HG03159 (cell line): Measurements from ENCODE around the gene GGT1.
"Not testable (repeated sequence)": the region's sequence is repeated elsewhere in the genome, so short reads cannot be mapped to it uniquely, and the experiment has no call there.

Experiments
- ATAC-seq: cut with Tn5 transposase; IDR thresholded peaks from one replicate; pipeline ENCODE4 v1.9.1; 2021; ENCODE audit warnings: mild to moderate bottlenecking, moderate library complexity; ENCODE audit not compliant: unreplicated experiment

GGT1 gene

DNA sequence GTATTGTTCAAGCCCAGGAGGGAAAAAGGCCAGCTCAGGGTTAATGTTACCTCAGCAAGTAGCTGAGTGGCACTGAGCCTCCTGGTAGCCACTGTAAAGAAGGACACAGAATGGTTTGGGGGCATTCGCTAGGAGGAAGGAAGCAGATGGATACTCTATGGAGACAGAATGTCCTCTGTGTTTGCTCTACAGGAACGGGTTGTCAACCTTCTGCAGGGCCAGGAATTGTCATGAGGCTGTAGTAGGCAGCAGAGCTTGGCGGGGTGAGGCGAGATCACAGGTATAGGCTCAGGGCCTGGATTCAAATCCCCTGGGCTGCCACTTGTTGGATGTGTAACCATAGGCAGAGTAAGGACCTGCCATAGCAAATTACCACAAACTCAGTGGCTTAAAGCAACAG, 7.1 kb upstream of the GGT1 start:
- ATAC-seq: no peak

- ATAC-seq: not testable (repeated sequence)
These were observed 5.9 kb upstream of the GGT1 start for GRCh38 chr22:24597076-24597475.

DNA sequence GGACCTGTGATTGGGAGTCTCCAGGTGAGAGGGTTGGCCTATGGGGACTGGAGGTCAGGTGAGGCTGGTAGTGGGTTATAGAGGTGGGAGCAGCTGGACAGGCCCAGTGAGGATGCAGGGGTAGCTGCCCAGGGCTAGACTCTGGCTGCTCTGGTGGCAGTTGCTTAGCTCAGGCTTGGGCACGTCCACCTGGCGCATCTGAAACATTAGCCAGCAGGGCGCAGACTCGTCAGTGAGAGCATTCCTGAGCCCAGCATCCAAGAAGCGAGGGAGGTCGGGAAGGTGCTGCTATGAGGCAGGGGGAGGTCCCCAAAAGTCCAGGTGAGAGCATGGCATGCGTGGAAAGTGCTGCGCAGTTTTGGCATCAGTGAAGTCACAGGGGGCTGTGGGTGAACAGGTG, 3.5 kb upstream of the GGT1 start:
- no peak for ATAC-seq

GRCh38 chr22:24599958-24600715, 2.9 kb upstream of the GGT1 start:
- ATAC-seq: not testable (repeated sequence)

- no peak for ATAC-seq
These were observed 1.5 kb upstream of the GGT1 start for GRCh38 chr22:24601217-24602104.

DNA sequence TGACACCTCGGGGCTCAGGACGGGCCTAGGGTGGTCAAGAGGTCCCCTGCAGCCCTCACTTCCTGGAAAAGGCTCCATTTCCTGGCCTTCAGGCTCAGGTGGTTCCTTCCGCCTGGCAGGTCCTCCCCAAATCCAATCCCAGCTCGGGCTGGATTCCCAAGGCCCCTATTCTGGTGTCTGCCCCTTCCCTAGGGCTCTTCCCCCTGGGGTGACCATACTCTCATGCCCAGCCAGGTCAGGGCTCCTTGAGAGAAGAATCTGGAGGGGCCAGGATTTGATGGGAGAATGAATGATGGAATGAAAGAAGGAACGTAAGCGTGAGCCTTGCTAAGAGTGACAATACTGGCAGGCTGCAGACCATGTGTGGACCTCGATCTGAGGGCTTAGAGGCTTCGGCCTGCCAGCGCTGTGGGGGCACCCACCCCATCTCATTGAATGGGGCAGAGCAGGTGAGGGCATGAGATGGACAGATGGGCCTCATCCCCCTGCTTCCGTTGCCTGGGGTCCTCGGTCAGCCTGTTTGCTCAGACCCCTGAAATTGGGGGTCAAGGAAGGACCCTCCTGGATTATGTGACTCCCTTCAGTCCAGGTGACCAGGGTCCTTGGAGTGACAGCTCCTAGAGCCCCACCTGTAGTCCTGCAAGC, 766 bp upstream of the GGT1 start:
- ATAC-seq: not testable (repeated sequence)

GRCh38 chr22:24603770-24604629, 1.0 kb downstream of the GGT1 start:
- not testable (repeated sequence) for ATAC-seq

DNA sequence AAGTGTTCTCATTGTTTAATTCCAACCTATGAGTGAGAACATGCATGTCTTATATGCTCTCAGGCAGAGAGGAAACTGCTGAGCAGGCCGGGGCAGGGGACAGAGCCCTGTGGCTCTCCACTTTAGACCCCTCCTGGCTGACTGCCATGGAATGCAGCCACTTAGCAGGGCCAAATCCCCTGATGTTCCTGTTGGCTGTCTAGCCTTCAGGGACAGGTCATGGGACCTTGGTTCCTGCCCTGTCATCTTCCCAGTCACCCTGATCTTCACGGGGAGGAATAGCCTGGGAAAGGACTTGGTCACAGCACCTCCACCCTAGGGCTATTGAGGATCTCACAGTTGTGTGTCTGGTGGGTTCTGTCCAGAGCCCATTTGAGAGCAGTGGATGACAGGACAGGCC, 3.3 kb downstream of the GGT1 start:
- not testable (repeated sequence) for ATAC-seq

- ATAC-seq: not testable (repeated sequence)
These were observed 4.5 kb downstream of the GGT1 start for GRCh38 chr22:24607429-24607983.

GRCh38 chr22:24608327-24608726, 5.3 kb downstream of the GGT1 start:
- ATAC-seq: not testable (repeated sequence)

DNA sequence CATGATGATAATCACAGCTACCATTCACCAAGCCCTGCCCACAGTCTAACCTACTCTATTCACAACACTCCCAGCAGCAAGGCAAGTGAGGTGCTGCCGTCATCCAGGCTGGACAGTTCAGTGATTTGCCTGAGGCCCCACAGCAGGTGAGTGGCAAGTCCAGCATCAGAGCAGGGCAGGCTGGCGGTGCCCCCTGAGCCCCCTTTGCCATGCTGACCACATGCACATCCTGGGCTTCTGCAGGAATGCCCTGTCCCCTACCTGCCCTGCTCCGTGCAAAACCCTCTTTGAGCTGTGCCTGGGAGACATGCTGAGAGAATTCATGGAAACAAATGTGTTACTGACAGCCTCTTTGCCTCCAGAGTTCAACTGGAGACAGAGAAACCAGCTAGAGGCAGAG, 6.9 kb downstream of the GGT1 start:
- not testable (repeated sequence) for ATAC-seq

- not testable (repeated sequence) for ATAC-seq
These were observed 11.8 kb downstream of the GGT1 start for GRCh38 chr22:24614794-24615193.

DNA sequence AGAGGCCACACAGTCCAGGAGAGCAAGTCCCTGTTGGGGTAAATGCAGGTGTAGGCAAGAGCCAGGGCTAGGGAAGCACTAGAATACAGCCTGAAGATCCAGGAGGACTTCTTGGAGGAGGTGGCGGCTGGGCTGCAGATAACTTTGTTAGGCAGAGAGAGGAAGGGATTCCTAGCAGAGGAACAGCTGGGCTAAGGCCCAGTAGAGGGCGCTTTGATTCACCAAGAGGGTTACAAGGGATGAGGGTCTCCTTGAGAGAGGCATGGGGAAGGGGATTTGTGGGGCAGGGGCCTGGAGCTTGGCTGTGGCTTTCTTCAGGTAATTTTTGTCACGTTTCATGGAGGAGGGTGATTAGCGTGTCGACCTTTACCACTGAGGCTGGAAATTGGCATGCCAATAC, 18.3 kb downstream of the GGT1 start:
- ATAC-seq: not testable (repeated sequence)

GRCh38 chr22:24622596-24622995, 19.6 kb downstream of the GGT1 start:
- not testable (repeated sequence) for ATAC-seq

DNA sequence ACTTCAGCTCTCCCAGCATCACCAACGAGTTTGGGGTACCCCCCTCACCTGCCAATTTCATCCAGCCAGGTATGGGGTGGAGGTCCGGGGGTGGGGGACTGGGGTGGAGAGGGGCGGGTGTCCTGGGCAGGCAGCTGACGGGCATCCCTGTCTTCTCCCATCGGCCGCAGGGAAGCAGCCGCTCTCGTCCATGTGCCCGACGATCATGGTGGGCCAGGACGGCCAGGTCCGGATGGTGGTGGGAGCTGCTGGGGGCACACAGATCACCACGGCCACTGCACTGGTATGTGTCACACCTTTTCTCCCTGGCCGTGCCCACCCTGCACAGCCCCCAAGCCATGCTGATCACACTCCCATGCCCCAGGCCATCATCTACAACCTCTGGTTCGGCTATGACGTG, 24.9 kb downstream of the GGT1 start:
- not testable (repeated sequence) for ATAC-seq

DNA sequence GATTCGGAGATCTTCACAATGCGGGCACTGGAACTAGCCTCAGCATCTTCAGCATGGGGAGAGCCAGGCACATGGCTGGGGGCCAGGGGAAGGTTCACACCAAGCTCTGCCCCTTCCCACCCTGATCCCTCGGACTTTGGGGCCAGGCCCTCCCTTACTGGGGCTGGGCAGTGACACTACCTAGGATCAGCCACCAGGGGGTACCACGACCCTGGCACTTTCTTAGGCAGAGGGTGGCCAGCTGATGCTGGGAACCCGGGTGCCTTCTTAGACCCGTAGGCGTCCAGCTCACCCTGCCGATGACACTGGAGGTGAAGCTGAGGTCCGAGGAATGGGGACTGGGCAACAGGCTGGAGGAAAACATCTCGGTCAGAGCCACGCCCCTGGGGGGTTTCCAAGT, 26.1 kb downstream of the GGT1 start:
- ATAC-seq: not testable (repeated sequence)

- not testable (repeated sequence) for ATAC-seq
These were observed 27.9 kb downstream of the GGT1 start for GRCh38 chr22:24630812-24631427.

DNA sequence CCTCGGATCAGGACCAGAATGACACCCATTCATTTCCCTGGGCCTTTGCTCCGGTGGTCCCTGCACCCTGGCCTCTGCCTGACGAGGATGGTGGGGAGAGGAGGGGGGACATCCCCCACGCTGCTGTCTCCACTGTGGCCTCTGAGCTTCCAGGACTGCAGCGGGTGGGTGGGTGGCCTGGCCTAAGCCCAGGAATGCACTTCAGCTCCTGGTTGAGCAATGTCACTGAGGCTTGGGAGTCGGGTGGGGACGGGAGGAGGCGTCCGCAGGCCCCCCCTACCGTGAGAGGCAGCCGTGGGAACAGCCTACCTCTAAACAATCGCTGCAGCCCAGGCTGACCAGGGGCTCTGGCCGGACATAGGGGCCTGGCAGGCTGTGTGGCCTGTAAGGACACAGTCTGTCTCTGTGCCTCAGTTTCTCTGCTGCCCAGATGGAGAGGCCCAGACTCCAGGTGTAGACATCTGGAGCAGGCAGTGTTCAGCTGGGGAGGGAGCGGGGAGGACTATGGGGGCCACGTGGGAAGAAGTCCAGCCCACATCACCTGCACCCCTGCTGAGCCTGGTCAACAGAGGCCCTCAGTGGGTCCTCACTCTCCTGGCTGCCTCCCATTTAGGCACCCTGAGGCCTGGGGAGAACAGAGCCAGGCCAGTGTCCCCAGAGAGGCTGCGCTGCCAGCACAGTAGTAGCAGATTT, 28.6 kb downstream of the GGT1 start:
- ATAC-seq: not testable (repeated sequence)

DNA sequence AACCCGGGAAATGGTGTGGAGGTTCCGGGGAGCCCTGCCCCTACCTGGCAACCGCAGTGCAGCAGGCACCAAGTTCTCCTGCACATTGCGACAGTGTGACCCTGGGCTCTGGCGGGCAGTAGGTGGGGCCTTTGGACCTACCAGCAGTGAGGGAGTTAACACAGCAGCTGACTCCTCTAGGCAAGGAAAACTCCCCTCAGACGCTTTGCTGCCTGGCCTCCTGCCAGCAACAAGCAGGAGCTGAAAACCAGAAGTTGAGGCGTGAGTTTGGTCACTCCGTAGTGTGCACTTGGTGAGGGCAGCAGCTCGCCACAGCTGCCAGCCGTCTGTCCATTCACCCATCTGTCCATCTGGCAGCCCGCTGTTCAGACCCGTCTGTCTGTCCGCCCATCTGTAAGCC, 29.6 kb downstream of the GGT1 start:
- not testable (repeated sequence) for ATAC-seq
